IMR-90 (cell line): ENCODE results near the gene SVIL. TPM values are rescaled to one million over a fixed set of nuclear protein-coding genes. Genes with fewer than 3 reads are reported as not detected.

Experiments used
- ATAC-seq: fragments of 200-7000 bp; cut with Tn5 transposase; 2 replicates; pipeline ENCODE4 v1.9.1; 2020; ENCODE audit warnings: low read depth, mild to moderate bottlenecking, moderate library complexity
- BruUV-seq: library from RNA; stranded (reverse); fragments of 400-500 nt; replicated peaks from 2 replicates; lab custom pipeline; 2021; lab: Mats Ljungman, UMichigan
- CTCF ChIA-PET: fragments of 300-600 bp; formaldehyde crosslinking; extraction: SDS; loops from one replicate; lab custom pipeline; 2021; ENCODE audit warnings: antibody characterized with exemption; lab: Yijun Ruan, JAX
- POLR2A ChIA-PET: fragments of 300-600 bp; sonication (Branson Sonifier 250); formaldehyde crosslinking; loops from one replicate; lab custom pipeline; 2022; ENCODE audit warnings: antibody characterized with exemption; ENCODE audit not compliant: unreplicated experiment; lab: Charles Lee
- DNase-seq: peaks from one replicate; pipeline ENCODE4 v3.0.0; 2013
- H2AFZ ChIP-seq: replicated peaks from 2 replicates; pipeline ENCODE3; 2013; ENCODE audit warnings: low read length, mild to moderate bottlenecking; ENCODE audit not compliant: poor library complexity
- H2AK5ac ChIP-seq: 2 replicates; pipeline ENCODE4 v1.6.1; 2013; ENCODE audit warnings: low read depth, low read length, inconsistent platforms
- H2AK9ac ChIP-seq: replicated peaks from 2 replicates; pipeline ENCODE3; 2013; ENCODE audit warnings: mild to moderate bottlenecking, low read depth, low read length, moderate library complexity; ENCODE audit not compliant: poor library complexity
- H2BK120ac ChIP-seq: 2 replicates; pipeline ENCODE4 v1.6.1; 2013; ENCODE audit warnings: low read depth, low read length, inconsistent platforms
- H2BK15ac ChIP-seq: 3 replicates; pipeline ENCODE4 v1.6.1; 2013; ENCODE audit warnings: low read depth, low read length, inconsistent platforms
- H2BK20ac ChIP-seq: 2 replicates; pipeline ENCODE4 v1.6.1; 2013; ENCODE audit warnings: low read depth, mild to moderate bottlenecking, inconsistent platforms, low read length, moderate library complexity
- H2BK5ac ChIP-seq: 2 replicates; pipeline ENCODE4 v1.6.1; 2013; ENCODE audit warnings: mild to moderate bottlenecking, low read depth, low read length, inconsistent platforms; ENCODE audit not compliant: poor library complexity, severe bottlenecking
- H3K14ac ChIP-seq: replicated peaks from 2 replicates; pipeline ENCODE4 v1.6.1; 2013; ENCODE audit warnings: low read depth, low read length, inconsistent platforms
- H3K18ac ChIP-seq: 2 replicates; pipeline ENCODE4 v1.6.1; 2013; ENCODE audit warnings: low read depth, low read length, control low read depth
- H3K23ac ChIP-seq: 2 replicates; pipeline ENCODE4 v1.6.1; 2013; ENCODE audit warnings: low read depth, low read length, inconsistent platforms
- H3K27ac ChIP-seq: 2 replicates; pipeline ENCODE4 v1.5.1; 2013; ENCODE audit warnings: mild to moderate bottlenecking, control low read depth, low read length; ENCODE audit not compliant: insufficient read depth
- H3K27me3 ChIP-seq: 2 replicates; pipeline ENCODE4 v1.6.1; 2013; ENCODE audit warnings: low read length; ENCODE audit not compliant: control insufficient read depth, insufficient read depth
- H3K36me3 ChIP-seq: 2 replicates; pipeline ENCODE4 v1.6.1; 2013; ENCODE audit warnings: low read length, mixed read lengths; ENCODE audit not compliant: control insufficient read depth, insufficient read depth
- H3K4ac ChIP-seq: 2 replicates; pipeline ENCODE4 v1.6.1; 2013; ENCODE audit warnings: low read depth, low read length, inconsistent platforms
- H3K4me1 ChIP-seq: 2 replicates; pipeline ENCODE4 v1.6.1; 2013; ENCODE audit warnings: low read length, mixed read lengths; ENCODE audit not compliant: control insufficient read depth, insufficient read depth
- H3K4me2 ChIP-seq: 2 replicates; pipeline ENCODE4 v1.6.1; 2013; ENCODE audit warnings: low read depth, mild to moderate bottlenecking, control low read depth, low read length, moderate library complexity
- H3K4me3 ChIP-seq: 2 replicates; pipeline ENCODE4 v1.5.1; 2013; ENCODE audit warnings: low read depth, mild to moderate bottlenecking, control low read depth, low read length, moderate library complexity; ENCODE audit not compliant: insufficient read depth
- H3K56ac ChIP-seq: 2 replicates; pipeline ENCODE4 v1.6.1; 2013; ENCODE audit warnings: low read length, inconsistent platforms; ENCODE audit not compliant: insufficient read depth; ENCODE audit errors: extremely low read depth
- H3K79me1 ChIP-seq, 2 experiments: 2 replicates each; pipeline ENCODE4 v1.6.1; 2013; ENCODE audit warnings: low read length in 2 of 2, inconsistent platforms in 1 of 2, low read depth in 1 of 2
- H3K9ac ChIP-seq: 2 replicates; pipeline ENCODE4 v1.6.1; 2013; ENCODE audit warnings: low read depth, low read length, control low read depth
- H3K9me1 ChIP-seq: 2 replicates; pipeline ENCODE4 v1.6.1; 2013; ENCODE audit warnings: low read length, inconsistent platforms; ENCODE audit not compliant: insufficient read depth
- H3K9me3 ChIP-seq: 2 replicates; pipeline ENCODE4 v1.6.1; 2013; ENCODE audit warnings: low read length; ENCODE audit not compliant: control insufficient read depth, insufficient read depth
- H4K20me1 ChIP-seq: 2 replicates; pipeline ENCODE4 v1.6.1; 2013; ENCODE audit warnings: low read length, inconsistent platforms; ENCODE audit not compliant: insufficient read depth
- H4K5ac ChIP-seq: 2 replicates; pipeline ENCODE4 v1.6.1; 2013; ENCODE audit warnings: mild to moderate bottlenecking, low read depth, low read length, control low read depth
- H4K8ac ChIP-seq, 2 experiments: 2 replicates each; pipeline ENCODE4 v1.6.1; 2013; ENCODE audit warnings: low read depth in 2 of 2, low read length in 2 of 2, control low read depth in 1 of 2, inconsistent platforms in 1 of 2
- H4K91ac ChIP-seq: 2 replicates; pipeline ENCODE4 v1.6.1; 2013; ENCODE audit warnings: low read depth, low read length, inconsistent platforms; ENCODE audit not compliant: insufficient read depth
- CEBPB ChIP-seq: IDR thresholded peaks from 2 replicates; pipeline ENCODE4 v1.6.1; 2012; ENCODE audit warnings: low read depth, low read length, improper control_type of control experiment
- MAFK ChIP-seq: IDR thresholded peaks from 2 replicates; pipeline ENCODE4 v1.6.1; 2012; ENCODE audit warnings: low read depth, low read length, improper control_type of control experiment
- NFE2L2 ChIP-seq: fragments of 150-350 bp; IDR thresholded peaks from 2 replicates; pipeline ENCODE4 v1.6.1; 2016; ENCODE audit warnings: low read depth, mild to moderate bottlenecking, low read length
- POLR2A ChIP-seq: IDR thresholded peaks from 2 replicates; pipeline ENCODE4 v1.6.1; 2012; ENCODE audit warnings: mild to moderate bottlenecking, low read depth, low read length
- RCOR1 ChIP-seq: IDR thresholded peaks from 2 replicates; pipeline ENCODE4 v1.6.1; 2012; ENCODE audit warnings: mild to moderate bottlenecking, low read length, improper control_type of control experiment; ENCODE audit not compliant: insufficient replicate concordance
- WGBS, 2 experiments: methylation state at CpG; one replicate each; pipeline versions ENCODE4 v1.1.5 to v1.1.7; 2013; ENCODE audit warnings: missing lambda C conversion rate in 2 of 2; ENCODE audit not compliant: insufficient read length in 1 of 2; ENCODE audit errors: extremely low coverage in 2 of 2; 5-methylcytosine and 5-hydroxymethylcytosine counted together
- dilution Hi-C: fragments of 300-500 bp; cut with HindIII; formaldehyde crosslinking; loops from one replicate; pipeline ENCODE4 v1.14.3; 2018; ENCODE audit warnings: low sequenced_read_pairs; ENCODE audit not compliant: unreplicated experiment
- in situ Hi-C: fragments of 300-500 bp; cut with MboI; formaldehyde crosslinking; loops from 3 replicates; pipeline ENCODE4 v1.14.3; 2019; ENCODE audit warnings: low sequenced_read_pairs, inconsistent platforms, mixed read lengths
- intact Hi-C: fragments of 100-400 bp; cut with micrococcal nuclease; formaldehyde crosslinking; loops from 2 replicates; pipeline ENCODE4 v1.10.0; 2022
- polyA plus RNA-seq, 3 experiments: library from polyadenylated mRNA; depleted of rRNA; stranded (reverse); fragments of >200 nt; gene quantifications; 2 replicates each; pipeline ENCODE4 v1.2.3, GENCODE V29; 2012; ENCODE audit warnings: low replicate concordance in 1 of 3
- total RNA-seq: library from RNA; depleted of rRNA; stranded (reverse); fragments of >200 nt; gene quantifications from 2 replicates; pipeline ENCODE4 v1.2.3, GENCODE V29; 2012
- TF ChIP-seq, protein P1 (sequence below): conservative IDR thresholded peaks from 2 replicates; pipeline ENCODE4 v1.5.1; 2012; ENCODE audit warnings: mild to moderate bottlenecking, low read depth, low read length, improper control_type of control experiment

Gene SVIL
- total and polyA plus RNA-seq, 2 of the 4 experiments (the other 2 are of a cell fraction) = 11.5 to 11.6 TPM

DNA sequence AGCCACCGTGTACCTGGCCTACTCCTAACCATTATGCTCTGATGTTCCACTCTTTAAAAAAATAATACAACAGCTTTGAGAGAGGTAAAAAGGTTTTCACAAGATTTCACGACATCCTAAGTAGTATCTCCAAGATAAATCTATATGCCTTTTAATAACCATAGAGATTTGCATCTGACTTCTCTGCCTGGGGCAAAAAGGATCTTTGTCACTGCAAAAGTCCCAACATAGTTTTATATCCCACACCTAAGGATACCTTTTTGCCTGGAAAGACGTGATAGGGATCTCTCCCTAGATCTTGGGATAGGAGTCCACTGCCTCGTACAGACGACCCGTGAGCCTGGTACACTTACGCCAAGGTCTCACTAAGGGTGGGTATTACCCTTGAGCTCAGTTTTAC, 31.4 kb upstream of the SVIL start:
- H3K9ac ChIP-seq = no peak overlapping the region
- H4K5ac ChIP-seq = no peak overlapping the region
- H2AK9ac ChIP-seq = no peak overlapping the region
- H4K8ac ChIP-seq = no peak overlapping the region
- WGBS, 2 experiments = no CpG with 5 or more reads among the region's 7 CpGs
- CTCF ChIA-PET = no interaction called here
- in situ Hi-C loops = no loop called here
- H3K14ac ChIP-seq = no peak overlapping the region
- H3K23ac ChIP-seq = no peak overlapping the region
- no peak overlapping the region for H3K4me3 ChIP-seq
- no peak overlapping the region for H2BK5ac ChIP-seq
- H3K18ac ChIP-seq = no peak overlapping the region
- H4K20me1 ChIP-seq = peaks cover 20% of the 10 kb centered on the region; the same call in 1 of the 2 replicates
- H3K4me2 ChIP-seq = no peak overlapping the region
- H3K36me3 ChIP-seq = peaks cover 4% of the 10 kb centered on the region
- ATAC-seq = no peak
- POLR2A ChIA-PET = no interaction called here
- H2AFZ ChIP-seq = no peak overlapping the region
- intact Hi-C loops = no loop called here
- no peak overlapping the region for H2BK20ac ChIP-seq
- H4K91ac ChIP-seq = no peak overlapping the region
- no peak for DNase-seq
- dilution Hi-C loops = no loop called here
- H3K27me3 ChIP-seq = no peaks in the 10 kb centered on the region
- H3K9me3 ChIP-seq = no peaks in the 10 kb centered on the region
- H2AK5ac ChIP-seq = no peak overlapping the region
- H3K4ac ChIP-seq = no peak overlapping the region
- no peak overlapping the region for H3K56ac ChIP-seq
- BruUV-seq = no TSS peak
- no peak overlapping the region for H2BK120ac ChIP-seq
- peaks cover 17% of the 10 kb centered on the region; the same call in 1 of the 2 replicates for H3K9me1 ChIP-seq
- no peak overlapping the region for H3K27ac ChIP-seq
- peaks cover 18 to 66% of the 10 kb centered on the region in 2 experiments for H3K79me1 ChIP-seq
- H2BK15ac ChIP-seq = no peak overlapping the region
- TF ChIP-seq CEBPB = no peak
- TF ChIP-seq, protein P1, sequence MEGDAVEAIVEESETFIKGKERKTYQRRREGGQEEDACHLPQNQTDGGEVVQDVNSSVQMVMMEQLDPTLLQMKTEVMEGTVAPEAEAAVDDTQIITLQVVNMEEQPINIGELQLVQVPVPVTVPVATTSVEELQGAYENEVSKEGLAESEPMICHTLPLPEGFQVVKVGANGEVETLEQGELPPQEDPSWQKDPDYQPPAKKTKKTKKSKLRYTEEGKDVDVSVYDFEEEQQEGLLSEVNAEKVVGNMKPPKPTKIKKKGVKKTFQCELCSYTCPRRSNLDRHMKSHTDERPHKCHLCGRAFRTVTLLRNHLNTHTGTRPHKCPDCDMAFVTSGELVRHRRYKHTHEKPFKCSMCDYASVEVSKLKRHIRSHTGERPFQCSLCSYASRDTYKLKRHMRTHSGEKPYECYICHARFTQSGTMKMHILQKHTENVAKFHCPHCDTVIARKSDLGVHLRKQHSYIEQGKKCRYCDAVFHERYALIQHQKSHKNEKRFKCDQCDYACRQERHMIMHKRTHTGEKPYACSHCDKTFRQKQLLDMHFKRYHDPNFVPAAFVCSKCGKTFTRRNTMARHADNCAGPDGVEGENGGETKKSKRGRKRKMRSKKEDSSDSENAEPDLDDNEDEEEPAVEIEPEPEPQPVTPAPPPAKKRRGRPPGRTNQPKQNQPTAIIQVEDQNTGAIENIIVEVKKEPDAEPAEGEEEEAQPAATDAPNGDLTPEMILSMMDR = no peak
- TF ChIP-seq POLR2A = no peak
- TF ChIP-seq NFE2L2 = no peak
- TF ChIP-seq MAFK = no peak
- TF ChIP-seq RCOR1 = no peak
- H3K4me1 ChIP-seq = peaks cover 4% of the 10 kb centered on the region; the same call in 1 of the 2 replicates
